Ovary (tissue), 3 donors: ENCODE data around the gene IGF1R.

Experiments used
- CTCF ChIP-seq, 3 donors: fragments of 450-650 bp in 2 of 3; fragments of 200-600 bp in 1 of 3; IDR thresholded peaks; one replicate each; pipeline versions ENCODE4 v1.5.1 to v1.8.0; 2016 to 2022; ENCODE audit warnings: antibody characterized with exemption in 3 of 3, mild to moderate bottlenecking in 1 of 3
- EP300 ChIP-seq: sonication (generic); formaldehyde crosslinking; IDR thresholded peaks from one replicate; pipeline ENCODE4 v1.6.1; 2017; ENCODE audit warnings: antibody characterized with exemption
- POLR2A ChIP-seq: fragments of 450-650 bp; IDR thresholded peaks from one replicate; pipeline ENCODE4 v1.6.1; 2017; ENCODE audit warnings: antibody characterized with exemption, mild to moderate bottlenecking, moderate library complexity
- donor health status: DM: no; HTN: no; CAD: no.

DNA sequence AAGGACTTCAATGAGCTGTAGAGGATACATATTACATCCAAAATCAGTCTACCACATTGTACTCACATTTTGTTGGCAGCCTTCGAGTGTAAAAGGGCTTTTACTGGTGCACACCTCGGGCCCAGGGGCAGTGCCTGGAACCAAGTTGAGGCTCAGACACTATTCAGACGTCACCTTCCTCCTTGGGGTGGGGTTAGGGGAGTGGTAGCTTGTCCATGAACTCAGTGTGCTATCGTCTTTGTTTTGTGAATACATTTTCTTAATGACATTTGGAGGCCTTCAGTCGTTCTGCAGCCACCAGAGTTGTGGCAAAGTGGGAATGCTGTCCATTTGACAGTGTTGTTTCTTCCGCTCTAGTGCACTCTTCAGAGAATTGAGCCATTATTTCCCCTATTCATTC lies 245.1 kb downstream of the IGF1R start:
- TF ChIP-seq CTCF (IDR thresholded peaks at IDR 0.05) (no peak), POLR2A (no peak), EP300 (no peak)
